Smooth muscle cell (in vitro differentiated cells): Measurements from ENCODE around the gene TRIM67. TPM values are rescaled to one million over a fixed set of nuclear protein-coding genes. Genes with fewer than 3 reads are reported as not detected.

Experiments
- DNase-seq: peaks from one replicate; lab custom pipeline; 2025; ENCODE audit not compliant: unreplicated experiment; lab: John Stamatoyannopoulos, UW
- H2AFZ ChIP-seq: fragments of 200-600 bp; sonication (generic); 2 replicates; pipeline ENCODE4 v1.6.0; 2016; ENCODE audit warnings: antibody characterized with exemption, low read depth, mild to moderate bottlenecking
- H3F3A ChIP-seq: fragments of 200-600 bp; sonication (generic); 2 replicates; pipeline ENCODE4 v1.6.0; 2017; ENCODE audit warnings: antibody characterized with exemption, low read depth
- H3K27ac ChIP-seq: fragments of 200-600 bp; sonication (generic); 2 replicates; pipeline ENCODE4 v1.5.1; 2016; ENCODE audit warnings: low read depth, mild to moderate bottlenecking
- H3K27me3 ChIP-seq: fragments of 200-600 bp; sonication (generic); 2 replicates; pipeline ENCODE4 v1.6.1; 2016; ENCODE audit warnings: low read depth, mild to moderate bottlenecking
- H3K36me3 ChIP-seq: fragments of 200-600 bp; sonication (generic); 2 replicates; pipeline ENCODE4 v1.5.1; 2016; ENCODE audit warnings: low read depth
- H3K4me1 ChIP-seq: fragments of 200-600 bp; sonication (generic); 2 replicates; pipeline ENCODE4 v1.5.1; 2016; ENCODE audit warnings: low read depth
- H3K4me2 ChIP-seq: fragments of 200-600 bp; sonication (generic); 2 replicates; pipeline ENCODE4 v1.6.0; 2016; ENCODE audit warnings: mild to moderate bottlenecking
- H3K4me3 ChIP-seq: fragments of 200-600 bp; sonication (generic); 2 replicates; pipeline ENCODE4 v1.5.1; 2016; ENCODE audit warnings: mild to moderate bottlenecking
- H3K79me2 ChIP-seq: fragments of 200-600 bp; sonication (generic); 2 replicates; pipeline ENCODE4 v1.6.0; 2016; ENCODE audit warnings: low read depth, mild to moderate bottlenecking
- H3K9ac ChIP-seq: fragments of 200-600 bp; sonication (generic); 2 replicates; pipeline ENCODE4 v1.6.0; 2016; ENCODE audit warnings: low read depth
- H3K9me3 ChIP-seq: fragments of 200-600 bp; sonication (generic); replicated peaks from 2 replicates; pipeline ENCODE4 v1.5.1; 2016; ENCODE audit warnings: low read depth
- H4K20me1 ChIP-seq: fragments of 200-600 bp; sonication (generic); 2 replicates; pipeline ENCODE4 v1.6.0; 2016; ENCODE audit warnings: low read depth
- WGBS: methylation state at CpG from one replicate; pipeline ENCODE4 v1.1.7; 2016; ENCODE audit warnings: low lambda C conversion rate; 5-methylcytosine and 5-hydroxymethylcytosine counted together
- polyA plus RNA-seq: library from polyadenylated mRNA; unstranded; fragments of >200 nt; fragmentation: Nextera tagmentation; extraction: Ambion mirVana; gene quantifications from 2 replicates; pipeline ENCODE4 v1.2.1, GENCODE V29; 2016
- total RNA-seq: library from RNA; depleted of rRNA; stranded (reverse); fragments of >200 nt; gene quantifications from 2 replicates; pipeline ENCODE4 v1.2.3, GENCODE V29; 2014
- TF ChIP-seq, protein P1 (sequence below): fragments of 200-600 bp; sonication (generic); IDR thresholded peaks from 2 replicates; pipeline ENCODE4 v1.5.1; 2017; ENCODE audit warnings: borderline replicate concordance, mild to moderate bottlenecking, antibody characterized with exemption; ENCODE audit not compliant: insufficient read depth, poor library complexity, severe bottlenecking

TRIM67 gene
- total and polyA plus RNA-seq, 2 experiments from 2014 or later, result 0.04 to 0.25 TPM

DNA sequence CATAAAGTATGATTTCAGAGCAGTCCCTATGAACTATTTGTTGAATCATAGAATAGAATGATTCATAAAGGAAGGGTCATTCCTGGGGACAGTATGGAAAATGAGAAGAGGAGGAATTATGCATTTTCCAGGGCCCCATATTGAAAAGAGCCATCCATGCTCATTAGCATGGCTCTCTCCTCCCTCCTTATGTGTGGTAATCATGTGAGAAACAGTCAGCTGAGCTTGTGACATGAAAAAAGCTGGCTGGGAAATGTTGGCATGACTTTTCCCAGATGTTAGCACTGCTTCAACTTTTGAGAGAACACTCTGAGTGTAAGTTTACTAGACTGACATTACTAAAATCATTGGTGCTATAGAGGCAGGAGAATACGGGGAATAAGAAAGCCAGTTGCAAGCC is 16.1 kb downstream of the TRIM67 start:
- Histone ChIP-seq H3K4me3 (no peak overlapping the region), H3F3A (no peaks in the 10 kb centered on the region), H3K4me1 (peaks cover 22% of the 10 kb centered on the region), H3K27me3 (peaks cover 13% of the 10 kb centered on the region), H4K20me1 (no peaks in the 10 kb centered on the region), H3K36me3 (no peaks in the 10 kb centered on the region), H3K27ac (no peak overlapping the region), H3K9me3 (no peaks in the 10 kb centered on the region), H2AFZ (no peak overlapping the region), H3K79me2 (no peaks in the 10 kb centered on the region), H3K9ac (no peak overlapping the region), H3K4me2 (no peak overlapping the region)
- TF ChIP-seq, protein P1, sequence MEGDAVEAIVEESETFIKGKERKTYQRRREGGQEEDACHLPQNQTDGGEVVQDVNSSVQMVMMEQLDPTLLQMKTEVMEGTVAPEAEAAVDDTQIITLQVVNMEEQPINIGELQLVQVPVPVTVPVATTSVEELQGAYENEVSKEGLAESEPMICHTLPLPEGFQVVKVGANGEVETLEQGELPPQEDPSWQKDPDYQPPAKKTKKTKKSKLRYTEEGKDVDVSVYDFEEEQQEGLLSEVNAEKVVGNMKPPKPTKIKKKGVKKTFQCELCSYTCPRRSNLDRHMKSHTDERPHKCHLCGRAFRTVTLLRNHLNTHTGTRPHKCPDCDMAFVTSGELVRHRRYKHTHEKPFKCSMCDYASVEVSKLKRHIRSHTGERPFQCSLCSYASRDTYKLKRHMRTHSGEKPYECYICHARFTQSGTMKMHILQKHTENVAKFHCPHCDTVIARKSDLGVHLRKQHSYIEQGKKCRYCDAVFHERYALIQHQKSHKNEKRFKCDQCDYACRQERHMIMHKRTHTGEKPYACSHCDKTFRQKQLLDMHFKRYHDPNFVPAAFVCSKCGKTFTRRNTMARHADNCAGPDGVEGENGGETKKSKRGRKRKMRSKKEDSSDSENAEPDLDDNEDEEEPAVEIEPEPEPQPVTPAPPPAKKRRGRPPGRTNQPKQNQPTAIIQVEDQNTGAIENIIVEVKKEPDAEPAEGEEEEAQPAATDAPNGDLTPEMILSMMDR, result no peak
- DNase-seq, result no peak
- 88% methylated on average over 1 of the region's 1 CpG for WGBS

DNA sequence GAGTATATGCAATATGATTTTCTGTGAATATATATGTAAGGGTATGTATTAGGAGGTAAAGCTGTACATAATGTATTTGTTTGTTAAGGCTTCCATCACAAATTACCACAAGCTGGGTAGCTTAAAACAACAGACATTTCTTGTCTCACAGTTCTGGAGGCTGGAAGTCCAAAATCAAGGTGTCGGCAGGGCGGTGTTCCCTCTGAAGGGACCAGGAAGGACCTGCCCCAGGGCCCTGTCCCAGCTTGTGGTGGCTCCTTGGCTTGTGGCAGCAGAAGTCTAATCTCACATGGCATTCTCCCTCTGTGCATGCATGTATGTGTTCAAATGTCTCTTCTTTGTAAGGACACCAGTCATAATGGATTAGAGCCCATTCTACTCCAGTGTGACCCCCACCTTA is 17.1 kb downstream of the TRIM67 start:
- H3K36me3 ChIP-seq, result no peaks in the 10 kb centered on the region
- WGBS, result 100% methylated on average over 2 of the region's 2 CpGs
- H3K9me3 ChIP-seq, result no peaks in the 10 kb centered on the region
- H2AFZ ChIP-seq, result no peak overlapping the region
- peaks cover 21% of the 10 kb centered on the region for H3K27me3 ChIP-seq
- no peaks in the 10 kb centered on the region for H3F3A ChIP-seq
- H3K79me2 ChIP-seq, result no peaks in the 10 kb centered on the region
- TF ChIP-seq, protein P1, result no peak
- H3K4me3 ChIP-seq, result no peak overlapping the region
- H3K4me2 ChIP-seq, result no peak overlapping the region
- DNase-seq, result no peak
- H3K9ac ChIP-seq, result no peak overlapping the region
- no peak overlapping the region for H3K27ac ChIP-seq
- H3K4me1 ChIP-seq, result peaks cover 30% of the 10 kb centered on the region
- no peaks in the 10 kb centered on the region for H4K20me1 ChIP-seq

DNA sequence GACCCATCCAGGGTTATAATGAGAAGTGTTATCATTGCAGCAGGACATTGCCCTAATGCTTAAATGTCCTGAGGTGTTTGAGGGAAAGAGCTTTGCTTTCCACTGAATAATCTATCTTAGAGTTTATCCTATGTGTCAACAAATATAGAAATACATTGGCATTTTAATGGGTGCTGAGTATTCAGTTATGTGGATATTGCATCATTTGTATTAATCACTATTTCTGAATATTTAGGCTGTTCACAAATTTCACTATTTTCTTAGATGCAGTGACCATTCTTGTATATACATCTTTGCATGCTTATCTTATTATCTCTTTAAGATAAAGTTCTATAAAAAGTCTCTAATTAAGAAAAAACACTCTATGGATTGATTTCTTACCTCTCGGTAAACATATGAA is 18.2 kb downstream of the TRIM67 start:
- peaks cover 38% of the 10 kb centered on the region for H3K4me1 ChIP-seq
- H3K27me3 ChIP-seq, result peaks cover 27% of the 10 kb centered on the region
- H3K4me3 ChIP-seq, result no peak overlapping the region
- H3K36me3 ChIP-seq, result no peaks in the 10 kb centered on the region
- no peaks in the 10 kb centered on the region for H3F3A ChIP-seq
- H3K79me2 ChIP-seq, result no peaks in the 10 kb centered on the region
- no peak overlapping the region for H3K9ac ChIP-seq
- no peak overlapping the region for H3K27ac ChIP-seq
- WGBS, result 94% methylated on average over 1 of the region's 1 CpG
- H3K9me3 ChIP-seq, result no peaks in the 10 kb centered on the region
- no peak overlapping the region for H3K4me2 ChIP-seq
- H2AFZ ChIP-seq, result no peak overlapping the region
- TF ChIP-seq, protein P1, result no peak
- H4K20me1 ChIP-seq, result no peaks in the 10 kb centered on the region
- DNase-seq, result no peak

DNA sequence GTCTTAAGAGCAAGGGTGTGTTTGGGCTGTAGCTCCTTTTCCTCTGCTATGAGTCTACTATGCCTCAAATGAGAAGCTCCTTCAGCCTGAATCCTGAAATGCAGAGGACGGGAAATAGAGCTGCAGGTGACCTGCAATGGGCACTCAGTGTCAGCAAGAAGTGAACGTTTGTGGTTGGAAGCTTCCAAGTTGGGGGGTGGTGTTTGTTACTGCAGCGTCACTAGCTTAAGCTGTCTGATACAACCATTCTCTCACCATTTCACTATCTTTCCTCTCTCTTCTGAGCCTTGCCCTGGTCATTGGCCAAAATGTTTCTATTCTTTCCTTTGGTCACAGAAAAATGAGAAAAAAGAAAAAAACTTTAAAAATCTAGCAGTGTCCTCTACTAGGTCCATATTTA is 19.4 kb downstream of the TRIM67 start:
- H3K9ac ChIP-seq, result no peak overlapping the region
- TF ChIP-seq, protein P1, result no peak
- 70% methylated on average over 3 of the region's 3 CpGs for WGBS
- H3K36me3 ChIP-seq, result no peaks in the 10 kb centered on the region
- H3K4me2 ChIP-seq, result no peak overlapping the region
- no peaks in the 10 kb centered on the region for H3F3A ChIP-seq
- no peak for DNase-seq
- H4K20me1 ChIP-seq, result no peaks in the 10 kb centered on the region
- peaks cover 32% of the 10 kb centered on the region for H3K4me1 ChIP-seq
- no peaks in the 10 kb centered on the region for H3K9me3 ChIP-seq
- H3K4me3 ChIP-seq, result no peak overlapping the region
- H3K79me2 ChIP-seq, result no peaks in the 10 kb centered on the region
- H2AFZ ChIP-seq, result no peak overlapping the region
- no peak overlapping the region for H3K27ac ChIP-seq
- H3K27me3 ChIP-seq, result peaks cover 39% of the 10 kb centered on the region
